Omental fat pad (tissue), 4 donors: ENCODE results near the gene ZCCHC2. TPM values are rescaled to one million over a fixed set of nuclear protein-coding genes. Genes with fewer than 3 reads are reported as not detected.

Experiments
- ATAC-seq: fragments of 150-250 bp; one replicate; pipeline ENCODE4 v1.9.1; 2016; ENCODE audit warnings: mild to moderate bottlenecking, moderate library complexity; ENCODE audit not compliant: low FRiP score
- DNase-seq: peaks from one replicate; pipeline ENCODE4 v3.0.0-alpha.2; 2019; ENCODE audit warnings: low spot score
- CTCF ChIP-seq, 3 donors: fragments of 450-650 bp; IDR thresholded peaks; one replicate each; pipeline ENCODE4 v1.5.1; 2016 to 2017; ENCODE audit warnings: antibody characterized with exemption in 3 of 3, mild to moderate bottlenecking in 3 of 3, moderate library complexity in 2 of 3
- total RNA-seq, 4 donors: library from RNA; depleted of rRNA; stranded (reverse); fragments of >200 nt; gene quantifications; one replicate each; pipeline ENCODE4 v1.1.0, GENCODE V29; 2016

Gene ZCCHC2
- total RNA-seq, 4 donors from 2014 or later = 22.1 to 37.1 (median 30.7) TPM

GRCh38 chr18:62605685-62606084 is 82.9 kb downstream of the ZCCHC2 start:
- no peak for ATAC-seq
- no peak for TF ChIP-seq CTCF (IDR thresholded peaks at IDR 0.05)
- DNase-seq = no peak

GRCh38 chr18:62606106-62606505 is 83.3 kb downstream of the ZCCHC2 start:
- ATAC-seq = no peak
- no peak for TF ChIP-seq CTCF (IDR thresholded peaks at IDR 0.05)
- DNase-seq = no peak

DNA sequence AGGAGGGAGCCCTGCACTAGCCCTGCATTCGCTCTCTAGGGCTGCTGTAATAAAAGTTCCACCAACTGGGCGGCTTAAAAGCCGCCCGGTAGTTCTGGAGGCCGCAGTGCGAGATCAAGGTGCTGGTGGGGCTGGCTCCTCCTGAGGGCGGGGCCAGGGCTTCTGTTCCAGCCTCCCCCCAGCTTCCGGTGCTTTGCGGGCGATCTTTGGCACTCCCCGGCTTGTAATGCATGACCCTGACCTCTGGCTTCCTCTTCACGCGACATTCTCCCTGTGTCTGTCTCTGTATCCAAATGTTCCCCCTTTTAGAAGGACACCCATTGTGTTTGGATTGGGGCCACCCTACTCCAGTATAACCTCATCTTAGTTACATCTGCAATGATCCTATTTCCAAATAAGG is 84.5 kb downstream of the ZCCHC2 start:
- no peak for TF ChIP-seq CTCF (IDR thresholded peaks at IDR 0.05)
- DNase-seq (no peak), ATAC-seq (no peak)

DNA sequence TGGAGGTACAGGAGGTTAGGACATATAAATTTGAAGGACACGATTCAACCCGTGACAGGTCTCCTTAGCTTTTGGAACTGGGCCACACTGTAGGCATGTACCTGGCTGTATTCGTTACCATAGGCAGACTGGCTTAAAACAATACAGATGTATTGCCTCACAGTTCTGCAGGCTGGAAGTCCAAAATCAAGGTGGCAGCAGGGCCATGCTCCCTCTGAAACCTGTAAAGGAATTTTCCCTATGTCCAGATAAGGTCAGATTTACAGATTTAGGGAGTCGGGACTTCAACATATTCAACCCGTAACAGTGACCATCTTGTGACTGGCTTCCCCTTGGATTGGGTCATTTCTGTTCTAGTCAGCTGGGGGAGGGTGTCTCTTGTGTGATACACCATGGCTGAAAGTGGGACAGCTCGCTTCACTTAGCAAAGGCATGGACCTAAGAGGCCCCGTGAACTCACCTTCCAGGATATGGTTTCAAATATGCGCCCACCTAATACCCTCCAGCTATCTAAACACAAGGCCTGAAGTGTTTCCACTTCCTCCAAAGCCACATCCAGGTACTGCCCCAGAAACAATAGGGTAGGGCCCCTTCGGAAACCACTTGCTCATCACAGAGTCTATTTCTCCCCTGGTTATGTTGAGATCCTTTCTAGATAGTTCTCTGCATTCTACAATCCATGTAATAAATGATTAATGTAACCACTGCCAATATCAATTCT is 85.0 kb downstream of the ZCCHC2 start:
- ATAC-seq (no peak), DNase-seq (no peak)
- no peak for TF ChIP-seq CTCF (IDR thresholded peaks at IDR 0.05)

DNA sequence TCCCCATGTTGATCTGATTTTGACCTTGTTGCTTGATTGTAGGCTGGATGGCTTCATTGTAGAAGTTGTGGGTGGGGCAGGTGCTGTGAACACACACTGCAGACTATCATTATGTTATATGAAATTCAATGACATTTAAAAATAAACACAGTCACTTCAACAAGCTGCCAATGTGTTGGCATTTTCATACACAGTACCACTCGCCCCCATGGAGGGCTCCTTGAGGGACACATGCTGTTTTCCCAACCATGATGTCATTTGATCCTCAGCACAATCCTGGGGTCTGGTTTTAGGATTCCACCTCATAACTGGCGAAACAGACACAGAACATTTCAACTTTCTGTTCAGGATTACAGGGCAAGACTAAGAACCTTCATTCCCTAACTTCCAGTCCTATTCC is 86.9 kb downstream of the ZCCHC2 start:
- DNase-seq = no peak
- no peak for TF ChIP-seq CTCF (IDR thresholded peaks at IDR 0.05)
- no peak for ATAC-seq

DNA sequence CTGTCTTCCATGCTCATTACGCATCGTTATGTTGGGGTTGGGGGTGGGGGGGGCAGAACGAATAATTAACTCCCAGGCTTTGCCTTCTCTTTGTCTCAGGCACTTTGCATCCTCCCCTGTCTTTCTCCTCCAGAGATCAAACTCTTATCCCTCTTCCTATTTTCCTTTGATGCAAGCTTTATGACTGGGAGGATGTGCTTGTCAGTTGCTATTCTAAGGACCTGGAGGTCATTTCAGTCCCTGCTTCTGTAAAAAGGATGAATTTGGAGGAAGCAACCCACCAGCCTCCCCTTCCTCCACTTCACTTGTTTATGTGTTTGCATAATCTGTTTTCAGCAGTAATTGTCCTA is 87.5 kb downstream of the ZCCHC2 start:
- DNase-seq (no peak), ATAC-seq (no peak)
- no peak for TF ChIP-seq CTCF (IDR thresholded peaks at IDR 0.05)

GRCh38 chr18:62610701-62611411 is 88.0 kb downstream of the ZCCHC2 start:
- peak; percentile 34 for ATAC-seq
- no peak for TF ChIP-seq CTCF (IDR thresholded peaks at IDR 0.05)

More at GRCh38 chr18:62610701-62611411, 88.0 kb downstream of the ZCCHC2 start:
- DNase-seq = no peak
